GM19438 (cell line): ENCODE measurements around the gene CD79A.

Experiments
- ATAC-seq: cut with Tn5 transposase; IDR thresholded peaks from one replicate; pipeline ENCODE4 v1.9.1; 2021; ENCODE audit warnings: low read depth; ENCODE audit not compliant: unreplicated experiment

Gene CD79A

GRCh38 chr19:41917676-41918075 is 40.6 kb downstream of the CD79A start:
- no peak for ATAC-seq

GRCh38 chr19:41918095-41918494 is 41.0 kb downstream of the CD79A start:
- no peak for ATAC-seq

- no peak for ATAC-seq
Measured at GRCh38 chr19:41918653-41919244, 41.7 kb downstream of the CD79A start.

GRCh38 chr19:41919948-41920712 is 43.1 kb downstream of the CD79A start:
- ATAC-seq, result no peak

GRCh38 chr19:41920882-41921576 is 44.0 kb downstream of the CD79A start:
- ATAC-seq, result no peak

GRCh38 chr19:41921577-41922576 is 44.8 kb downstream of the CD79A start:
- no peak for ATAC-seq

- no peak for ATAC-seq
Measured at GRCh38 chr19:41922585-41922984, 45.5 kb downstream of the CD79A start.

GRCh38 chr19:41923045-41923788 is 46.1 kb downstream of the CD79A start:
- no peak for ATAC-seq

- no peak for ATAC-seq
Measured at GRCh38 chr19:41924151-41925145, 47.4 kb downstream of the CD79A start.

- ATAC-seq, result no peak
Measured at GRCh38 chr19:41925208-41926003, 48.3 kb downstream of the CD79A start.

- no peak for ATAC-seq
Measured at GRCh38 chr19:41926028-41926762, 49.1 kb downstream of the CD79A start.

GRCh38 chr19:41926763-41927496 is 49.9 kb downstream of the CD79A start:
- ATAC-seq, result no peak

- no peak for ATAC-seq
Measured at GRCh38 chr19:41927497-41928192, 50.6 kb downstream of the CD79A start.

- ATAC-seq, result no peak
Measured at GRCh38 chr19:41928221-41928683, 51.2 kb downstream of the CD79A start, which contains the start of gene ERFL. Gene ERFL (minus strand): TSS chr19:41928449. CDS start chr19:41912919, 15,530 bp downstream.

- no peak for ATAC-seq
Measured at GRCh38 chr19:41928754-41929535, 51.9 kb downstream of the CD79A start.
